Stimulated activated CD4-positive, alpha-beta T cell treated with anti-CD3 and anti-CD28 coated beads, Interleukin-2, amount 100 ng/mL, for 48 hours (primary cell): ENCODE results near the gene STAB2.

ENCODE experiments used
- DNase-seq, 2 donors: peaks; one replicate each; pipeline ENCODE4 v3.0.0-alpha.2; 2020

Gene STAB2, protein sequence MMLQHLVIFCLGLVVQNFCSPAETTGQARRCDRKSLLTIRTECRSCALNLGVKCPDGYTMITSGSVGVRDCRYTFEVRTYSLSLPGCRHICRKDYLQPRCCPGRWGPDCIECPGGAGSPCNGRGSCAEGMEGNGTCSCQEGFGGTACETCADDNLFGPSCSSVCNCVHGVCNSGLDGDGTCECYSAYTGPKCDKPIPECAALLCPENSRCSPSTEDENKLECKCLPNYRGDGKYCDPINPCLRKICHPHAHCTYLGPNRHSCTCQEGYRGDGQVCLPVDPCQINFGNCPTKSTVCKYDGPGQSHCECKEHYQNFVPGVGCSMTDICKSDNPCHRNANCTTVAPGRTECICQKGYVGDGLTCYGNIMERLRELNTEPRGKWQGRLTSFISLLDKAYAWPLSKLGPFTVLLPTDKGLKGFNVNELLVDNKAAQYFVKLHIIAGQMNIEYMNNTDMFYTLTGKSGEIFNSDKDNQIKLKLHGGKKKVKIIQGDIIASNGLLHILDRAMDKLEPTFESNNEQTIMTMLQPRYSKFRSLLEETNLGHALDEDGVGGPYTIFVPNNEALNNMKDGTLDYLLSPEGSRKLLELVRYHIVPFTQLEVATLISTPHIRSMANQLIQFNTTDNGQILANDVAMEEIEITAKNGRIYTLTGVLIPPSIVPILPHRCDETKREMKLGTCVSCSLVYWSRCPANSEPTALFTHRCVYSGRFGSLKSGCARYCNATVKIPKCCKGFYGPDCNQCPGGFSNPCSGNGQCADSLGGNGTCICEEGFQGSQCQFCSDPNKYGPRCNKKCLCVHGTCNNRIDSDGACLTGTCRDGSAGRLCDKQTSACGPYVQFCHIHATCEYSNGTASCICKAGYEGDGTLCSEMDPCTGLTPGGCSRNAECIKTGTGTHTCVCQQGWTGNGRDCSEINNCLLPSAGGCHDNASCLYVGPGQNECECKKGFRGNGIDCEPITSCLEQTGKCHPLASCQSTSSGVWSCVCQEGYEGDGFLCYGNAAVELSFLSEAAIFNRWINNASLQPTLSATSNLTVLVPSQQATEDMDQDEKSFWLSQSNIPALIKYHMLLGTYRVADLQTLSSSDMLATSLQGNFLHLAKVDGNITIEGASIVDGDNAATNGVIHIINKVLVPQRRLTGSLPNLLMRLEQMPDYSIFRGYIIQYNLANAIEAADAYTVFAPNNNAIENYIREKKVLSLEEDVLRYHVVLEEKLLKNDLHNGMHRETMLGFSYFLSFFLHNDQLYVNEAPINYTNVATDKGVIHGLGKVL (N-terminal part only)

DNA sequence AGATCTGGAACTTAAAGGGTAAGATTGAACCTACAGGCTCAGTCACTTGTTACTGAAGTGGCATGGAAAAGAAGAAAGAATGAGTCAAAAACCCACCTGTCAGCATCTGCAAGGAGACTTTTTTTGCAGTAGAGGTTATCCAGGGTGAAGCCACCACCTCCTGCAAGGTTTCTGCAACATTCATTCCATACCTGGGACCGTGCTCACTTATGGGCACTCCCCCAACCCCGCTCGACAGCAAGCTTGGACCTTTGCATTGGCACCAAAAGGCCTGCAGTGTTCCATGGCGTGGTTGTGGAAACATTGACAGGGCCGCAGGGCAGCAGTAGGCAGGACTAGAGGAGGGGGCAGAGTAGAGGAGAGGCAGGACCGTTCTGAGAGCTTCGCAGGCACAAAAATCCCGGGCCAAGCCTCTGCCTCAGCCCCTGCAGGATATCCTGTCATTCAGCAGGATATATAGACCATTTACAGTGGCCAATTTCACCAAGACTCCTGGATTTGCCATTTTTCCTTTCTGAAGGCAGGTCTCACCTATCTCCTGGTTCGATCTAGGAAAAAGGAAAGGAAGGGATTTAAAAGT lies at the start of gene STAB2:
Gene STAB2, plus strand, starts transcription at position 483 of the 580 bp plus-strand sequence. CDS start 204 bp downstream, outside the sequence.
- no peak for DNase-seq

- DNase-seq, result no peak
Measured at GRCh38 chr12:103538397-103538796, 48.7 kb upstream of the STAB2 start.

- no peak for DNase-seq
Measured at GRCh38 chr12:103540319-103540718, 46.8 kb upstream of the STAB2 start.

GRCh38 chr12:103542078-103542477 lies 45.0 kb upstream of the STAB2 start:
- no peak for DNase-seq

- no peak for DNase-seq
Measured at GRCh38 chr12:103546959-103547358, 40.1 kb upstream of the STAB2 start.

- DNase-seq, result no peak
Measured at GRCh38 chr12:103547376-103547775, 39.7 kb upstream of the STAB2 start.

DNA sequence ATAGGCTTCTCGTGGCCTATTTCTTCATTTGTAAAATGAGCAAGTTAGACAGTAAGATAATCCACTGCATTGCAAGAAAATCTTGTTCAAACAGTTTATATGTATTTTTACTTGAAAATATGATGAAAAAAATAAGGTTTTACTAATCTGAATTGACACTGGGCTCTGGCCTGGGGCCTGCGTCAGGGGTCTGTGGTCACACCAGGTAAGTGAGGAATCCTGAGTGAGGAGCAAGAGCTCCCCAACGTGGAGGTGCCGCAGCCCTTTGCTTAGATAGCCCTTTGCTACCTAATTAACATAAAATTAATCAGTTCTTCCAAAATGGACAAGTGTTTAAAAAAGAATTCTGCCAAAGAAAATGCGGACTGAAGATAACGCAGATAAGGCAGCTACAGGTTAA lies 39.1 kb upstream of the STAB2 start:
- no peak for DNase-seq

DNA sequence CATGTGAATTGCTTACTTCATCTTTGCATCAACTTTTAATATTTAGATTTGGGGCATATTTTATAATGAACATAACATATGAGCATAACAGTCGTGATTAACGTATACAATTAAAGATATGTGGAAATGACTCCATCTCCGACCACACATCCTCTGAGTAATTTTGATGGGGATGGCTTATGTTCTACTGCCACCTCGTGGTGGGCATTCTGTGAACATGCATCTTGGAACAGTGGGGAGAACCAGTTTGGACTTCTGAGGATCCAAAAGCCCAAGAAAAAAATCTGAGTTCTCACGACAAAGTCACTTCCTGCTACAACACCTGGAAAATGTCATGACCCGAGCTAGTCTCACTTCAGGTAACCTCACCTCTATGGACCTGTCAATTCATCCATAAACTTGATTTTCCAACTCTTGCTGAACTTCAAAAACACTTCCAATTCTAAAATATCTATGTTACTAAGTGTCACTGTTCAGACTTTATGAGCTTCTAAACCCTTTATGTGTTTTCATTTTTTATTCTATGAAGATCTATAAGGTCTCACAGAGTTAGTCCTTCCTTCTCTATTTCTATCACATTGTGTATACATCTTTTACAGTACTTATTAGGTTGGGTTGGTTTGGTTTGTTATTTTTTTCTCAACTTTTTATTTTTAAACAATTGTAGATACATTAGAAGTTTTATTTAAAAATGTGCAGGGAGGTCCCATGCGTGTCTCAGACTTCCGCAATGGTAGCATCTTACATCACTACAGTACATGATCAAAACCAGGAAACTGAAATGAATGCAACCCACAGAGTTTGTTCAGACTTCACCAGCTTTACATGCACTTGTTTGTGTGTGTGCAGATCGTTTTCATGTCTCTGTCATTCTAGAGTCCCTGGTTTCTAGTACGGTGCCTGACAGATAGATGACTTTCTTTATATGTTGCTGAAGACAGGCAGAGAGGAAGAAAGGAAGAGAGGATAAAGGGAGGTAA lies 38.2 kb upstream of the STAB2 start:
- peak; percentile 69 for DNase-seq

DNA sequence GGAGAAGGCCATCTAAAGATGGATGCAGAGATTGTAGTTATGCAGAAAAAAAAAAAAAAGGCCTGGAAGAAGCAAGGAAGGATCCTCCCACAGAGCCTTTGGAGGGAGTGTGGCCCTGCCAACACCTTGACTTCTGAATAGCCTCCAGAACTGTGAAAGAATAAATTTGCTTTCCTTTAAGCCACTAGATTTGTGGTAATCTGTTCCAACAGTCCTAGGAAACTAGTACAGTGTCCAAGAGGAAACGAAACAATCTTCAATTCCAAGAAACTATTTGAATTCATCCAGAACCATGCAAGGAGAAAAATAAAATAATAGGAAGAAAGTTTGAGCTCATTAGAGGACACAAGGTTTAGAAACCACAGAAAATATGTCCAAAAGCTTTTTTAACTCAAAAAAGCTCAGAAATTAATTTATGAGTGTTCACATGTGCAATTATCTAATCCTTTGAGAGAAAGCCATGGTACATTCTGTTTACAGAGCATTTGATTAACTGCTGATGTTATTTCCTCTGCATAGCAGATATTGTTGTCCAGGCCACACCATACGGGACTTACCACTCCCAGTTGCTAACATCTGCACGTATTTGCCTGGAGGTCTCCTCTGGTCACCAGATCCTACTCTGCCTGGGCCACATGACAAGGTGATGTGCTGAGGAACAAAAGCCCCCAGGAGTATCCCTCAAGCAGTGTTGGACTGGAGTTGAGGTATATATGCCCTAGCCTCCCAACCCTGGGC lies 30.0 kb upstream of the STAB2 start:
- DNase-seq, result no peak

- no peak for DNase-seq
Measured at GRCh38 chr12:103557628-103558010, 29.5 kb upstream of the STAB2 start.

DNA sequence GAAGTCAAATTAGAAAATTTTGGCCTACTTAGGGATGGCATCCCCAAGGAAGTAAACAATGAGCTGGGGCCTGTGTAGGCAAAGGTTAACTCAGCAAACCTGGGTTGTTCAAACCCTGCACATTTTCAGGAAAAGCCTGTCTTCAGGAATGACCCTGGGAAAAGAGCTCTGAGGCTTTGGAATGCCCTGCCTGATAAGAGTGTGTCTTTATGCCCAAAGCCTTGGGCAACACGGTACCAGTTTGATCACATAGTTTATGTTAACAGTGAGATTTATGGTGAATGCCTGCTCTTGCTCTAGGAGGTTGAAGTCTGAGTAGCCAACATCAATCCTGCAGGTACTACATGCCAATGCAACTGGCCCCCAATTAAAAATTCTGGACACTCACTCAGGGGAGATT lies 28.2 kb upstream of the STAB2 start:
- no peak for DNase-seq

- no peak for DNase-seq
Measured at GRCh38 chr12:103560604-103561101, 26.4 kb upstream of the STAB2 start.

- no peak for DNase-seq
Measured at GRCh38 chr12:103561174-103561573, 25.9 kb upstream of the STAB2 start.

DNA sequence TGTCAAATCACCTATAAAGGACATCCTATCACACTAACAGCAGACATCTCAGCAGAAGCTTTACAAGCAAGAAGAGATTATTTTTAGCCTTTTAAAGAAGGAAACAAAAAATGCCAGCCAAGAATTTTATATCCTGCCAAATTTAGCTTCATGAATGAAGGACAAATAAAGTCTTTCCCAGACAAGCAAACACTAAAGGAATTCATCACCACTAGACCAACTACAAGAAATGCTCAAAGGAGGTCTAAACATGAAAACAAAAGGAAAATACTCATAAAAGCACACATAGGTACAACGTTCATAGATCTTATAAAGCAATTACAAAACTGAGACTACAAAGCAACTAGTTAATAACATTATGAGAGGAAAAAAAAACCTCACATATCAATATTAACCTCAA lies 20.7 kb upstream of the STAB2 start:
- no peak for DNase-seq

GRCh38 chr12:103569278-103569677 lies 17.8 kb upstream of the STAB2 start:
- DNase-seq, result no peak

- DNase-seq, result no peak
Measured at GRCh38 chr12:103571286-103571685, 15.8 kb upstream of the STAB2 start.

DNA sequence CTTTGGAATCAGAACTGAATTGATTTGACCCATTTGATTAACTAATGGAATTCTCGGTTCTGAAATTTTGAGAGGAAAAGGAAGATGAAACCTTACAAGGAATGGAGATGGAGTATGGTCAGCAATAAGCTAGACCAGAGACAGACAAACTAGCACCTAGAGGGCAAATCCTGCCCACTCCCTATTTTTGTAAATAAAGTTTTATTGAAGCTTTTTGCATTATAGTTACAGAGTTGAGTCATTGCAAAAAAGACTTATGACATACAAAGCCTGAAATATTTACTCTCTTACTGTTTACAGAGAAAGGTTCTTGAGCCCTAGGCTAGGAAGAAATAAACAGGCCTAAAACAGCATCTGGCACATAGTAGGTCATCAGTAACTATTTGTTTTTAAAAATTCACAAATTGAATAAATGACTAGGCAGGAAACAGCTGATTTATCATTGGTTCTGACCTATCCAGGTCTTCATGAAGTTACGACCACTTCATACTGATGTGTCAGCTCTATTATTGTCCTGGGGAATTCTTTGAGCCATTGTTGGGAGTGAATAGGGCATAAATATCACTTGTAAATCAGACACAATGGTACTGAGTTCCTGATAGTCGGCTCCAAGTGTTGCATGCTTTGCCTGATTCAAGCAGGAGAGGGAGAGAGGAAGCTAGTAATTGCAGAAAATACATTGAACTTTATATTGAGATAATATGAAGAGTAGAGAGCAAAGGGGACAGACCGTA lies 14.6 kb upstream of the STAB2 start:
- DNase-seq, result no peak

GRCh38 chr12:103573185-103573584 lies 13.9 kb upstream of the STAB2 start:
- DNase-seq, result no peak

- DNase-seq, result no peak
Measured at GRCh38 chr12:103578926-103579325, 8.1 kb upstream of the STAB2 start.

DNA sequence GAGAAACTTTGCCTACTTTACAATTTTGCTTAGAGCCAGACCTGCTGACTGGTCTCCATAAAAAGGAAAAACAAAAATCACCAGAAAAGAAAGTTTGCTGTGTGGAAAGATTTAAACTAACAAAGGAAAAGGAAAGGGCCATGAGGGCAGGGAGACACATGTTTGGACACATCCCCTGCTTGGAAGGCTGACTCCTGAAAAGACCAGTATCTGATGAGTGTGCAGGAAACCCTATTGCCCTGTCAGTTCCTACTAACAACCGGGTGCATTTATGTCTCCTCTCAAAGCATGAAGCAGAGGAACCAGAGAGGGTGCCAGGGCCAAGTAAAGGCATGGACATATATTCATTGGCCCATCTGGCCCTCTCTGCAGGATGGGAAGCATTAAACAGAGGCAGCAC lies 7.0 kb upstream of the STAB2 start:
- DNase-seq, result no peak
